OCI-LY1 (cell line): ENCODE data around the gene SUSD1.

Experiments used
- CTCF ChIP-seq: fragments of 200-600 bp; sonication (generic), shearing (Covaris generic); IDR thresholded peaks from 2 replicates; pipeline ENCODE4 v1.5.1; 2017; ENCODE audit warnings: mild to moderate bottlenecking, antibody characterized with exemption, low read length, moderate library complexity, mixed read lengths
- EZH2 ChIP-seq: fragments of 200-600 bp; sonication (generic), shearing (Covaris generic); IDR thresholded peaks from 2 replicates; pipeline ENCODE4 v1.8.0; 2017; ENCODE audit warnings: borderline replicate concordance, mixed run types, mild to moderate bottlenecking, antibody characterized with exemption, low read length, moderate library complexity, mixed read lengths

- TF ChIP-seq CTCF, result no peak
- no peak for TF ChIP-seq EZH2
Observed at GRCh38 chr9:112187404-112187803, 12.3 kb upstream of the SUSD1 start.
